B cell (primary cell): Measurements from ENCODE around the gene SLC39A1. TPM values are rescaled to one million over a fixed set of nuclear protein-coding genes. Genes with fewer than 3 reads are reported as not detected.

Experiments used
- ATAC-seq: fragments of 200-7000 bp; cut with Tn5 transposase; one replicate; pipeline ENCODE4 v1.10.0; 2021; ENCODE audit warnings: low read depth, mild to moderate bottlenecking, moderate number of reproducible peaks, moderate library complexity
- CTCF ChIA-PET: fragments of 350-600 bp; sonication (Branson Sonifier 250); formaldehyde crosslinking; loops from one replicate; lab custom pipeline; 2021; ENCODE audit warnings: antibody characterized with exemption, inconsistent platforms; lab: Charles Lee
- POLR2A ChIA-PET: fragments of 350-600 bp; sonication (Branson Sonifier 250); formaldehyde crosslinking; loops from one replicate; lab custom pipeline; 2021; ENCODE audit warnings: antibody characterized with exemption; lab: Charles Lee
- DNase-seq: peaks from one replicate; pipeline ENCODE4 v3.0.0; 2013
- H2AFZ ChIP-seq: 2 replicates; pipeline ENCODE4 v1.6.1; 2012; ENCODE audit warnings: mild to moderate bottlenecking, low read depth, low read length; ENCODE audit not compliant: insufficient read depth, poor library complexity, severe bottlenecking
- H3K27ac ChIP-seq, 2 donors: 1 replicate in 1 of 2; 2 replicates in 1 of 2; pipeline ENCODE4 v1.5.1; 2012 to 2013; ENCODE audit warnings: low read length in 2 of 2, mild to moderate bottlenecking in 2 of 2, moderate library complexity in 1 of 2
- H3K27me3 ChIP-seq, 4 experiments: fragments of 200-600 bp in 1 of 4; sonication (generic) in 1 of 4; replicated peaks in 1 of 4; 1 replicate in 2 of 4; 2 replicates in 2 of 4; pipeline versions ENCODE4 v1.6.1 to v1.7.0; 2013 to 2016; ENCODE audit warnings: low read length in 3 of 4, mild to moderate bottlenecking in 2 of 4, mixed read lengths in 1 of 4, moderate library complexity in 1 of 4; ENCODE audit not compliant: insufficient read depth in 4 of 4, control insufficient read depth in 3 of 4; ENCODE audit errors: control extremely low read depth in 1 of 4
- H3K36me3 ChIP-seq, 2 experiments: replicated peaks in 1 of 2; 1 replicate in 1 of 2; 2 replicates in 1 of 2; pipeline versions ENCODE4 v1.6.1 to v1.7.1; 2013; ENCODE audit warnings: low read length in 1 of 2; ENCODE audit not compliant: insufficient read depth in 2 of 2, control insufficient read depth in 1 of 2; ENCODE audit errors: control extremely low read depth in 1 of 2, extremely low read depth in 1 of 2
- H3K4me1 ChIP-seq, 2 donors: fragments of 200-600 bp in 1 of 2; sonication (generic) in 1 of 2; 1 replicate in 1 of 2; 2 replicates in 1 of 2; pipeline versions ENCODE4 v1.5.1 to v1.6.1; 2013 to 2017; ENCODE audit warnings: low read length in 2 of 2; ENCODE audit not compliant: control insufficient read depth in 2 of 2, insufficient read depth in 2 of 2
- H3K4me2 ChIP-seq: replicated peaks from 2 replicates; pipeline ENCODE3; 2012; ENCODE audit warnings: mild to moderate bottlenecking, low read depth, low read length; ENCODE audit not compliant: poor library complexity, severe bottlenecking
- H3K4me3 ChIP-seq, 5 experiments: fragments of 200-600 bp in 1 of 5; sonication (generic) in 1 of 5; 1 replicate in 3 of 5; 2 replicates in 2 of 5; pipeline versions ENCODE4 v1.5.1 to v1.7.0; 2011 to 2016; ENCODE audit warnings: low read length in 4 of 5, mild to moderate bottlenecking in 4 of 5, low read depth in 2 of 5, control low read depth in 1 of 5, moderate library complexity in 1 of 5; ENCODE audit not compliant: insufficient read depth in 1 of 5; ENCODE audit errors: control extremely low read depth in 1 of 5, extremely low read depth in 1 of 5
- H3K79me2 ChIP-seq: fragments of 200-600 bp; sonication (generic); one replicate; pipeline ENCODE4 v1.6.0; 2016; ENCODE audit warnings: low read length; ENCODE audit not compliant: control insufficient read depth, insufficient read depth
- H3K9ac ChIP-seq: fragments of 200-600 bp; sonication (generic); 2 replicates; pipeline ENCODE4 v1.6.1; 2017; ENCODE audit warnings: mild to moderate bottlenecking, low read length, moderate library complexity
- H3K9me3 ChIP-seq, 3 donors: one replicate each; pipeline versions ENCODE4 v1.6.1 to v1.7.1; 2013; ENCODE audit warnings: low read length in 2 of 3; ENCODE audit not compliant: control insufficient read depth in 2 of 3, insufficient read depth in 1 of 3; ENCODE audit errors: control extremely low read depth in 1 of 3
- H4K20me1 ChIP-seq: 2 replicates; pipeline ENCODE4 v1.6.0; 2012; ENCODE audit warnings: mild to moderate bottlenecking, low read length; ENCODE audit not compliant: insufficient read depth, control insufficient read depth, poor library complexity, severe bottlenecking
- H3K27ac Mint-ChIP-seq: one replicate; pipeline ENCODE4 v1.8.0; 2021; ENCODE audit warnings: mixed read lengths
- H3K27me3 Mint-ChIP-seq: one replicate; pipeline ENCODE4 v1.8.0; 2021; ENCODE audit warnings: mixed read lengths
- H3K4me1 Mint-ChIP-seq: one replicate; pipeline ENCODE4 v1.8.0; 2021; ENCODE audit warnings: mixed read lengths
- H3K4me3 Mint-ChIP-seq: one replicate; pipeline ENCODE4 v1.8.0; 2021; ENCODE audit warnings: mixed read lengths
- H3K9me3 Mint-ChIP-seq: one replicate; pipeline ENCODE4 v1.8.0; 2022; ENCODE audit warnings: mixed read lengths; ENCODE audit not compliant: insufficient read depth
- EZH2 ChIP-seq: IDR thresholded peaks from 2 replicates; pipeline ENCODE4 v1.6.1; 2012; ENCODE audit warnings: borderline replicate concordance, low read depth, mild to moderate bottlenecking, moderate library complexity, low read length; ENCODE audit not compliant: insufficient read depth, poor library complexity, severe bottlenecking
- whole genome bisulfite sequencing: methylation state at CpG from one replicate; pipeline ENCODE4 v1.1.5; 2013; ENCODE audit warnings: missing lambda C conversion rate; ENCODE audit not compliant: insufficient coverage; 5-methylcytosine and 5-hydroxymethylcytosine counted together
- intact Hi-C: fragments of 100-400 bp; cut with micrococcal nuclease; formaldehyde crosslinking; loops from one replicate; pipeline ENCODE4 v1.10.0; 2022
- polyA plus RNA-seq: library from polyadenylated mRNA; depleted of rRNA; stranded (reverse); fragments of >200 nt; gene quantifications from 2 replicates; pipeline ENCODE4 v1.2.3, GENCODE V29; 2012
- total RNA-seq, 2 donors: library from RNA; stranded (reverse); fragments of 120-200 nt in 1 of 2; gene quantifications; 1 replicate in 1 of 2; 2 replicates in 1 of 2; pipeline versions ENCODE4 v1.2.3 to v1.2.4, GENCODE V29; 2013 to 2022
- TF ChIP-seq, protein P1 (sequence below): fragments of 200-600 bp; IDR thresholded peaks from one replicate; pipeline ENCODE4 v1.8.0; 2022; ENCODE audit warnings: antibody characterized with exemption, mild to moderate bottlenecking

SLC39A1 gene
- total and polyA plus RNA-seq, 2 donors (not counting 1 experiment from before 2014, with no cell fraction given), result 19.3 to 28.1 TPM

DNA sequence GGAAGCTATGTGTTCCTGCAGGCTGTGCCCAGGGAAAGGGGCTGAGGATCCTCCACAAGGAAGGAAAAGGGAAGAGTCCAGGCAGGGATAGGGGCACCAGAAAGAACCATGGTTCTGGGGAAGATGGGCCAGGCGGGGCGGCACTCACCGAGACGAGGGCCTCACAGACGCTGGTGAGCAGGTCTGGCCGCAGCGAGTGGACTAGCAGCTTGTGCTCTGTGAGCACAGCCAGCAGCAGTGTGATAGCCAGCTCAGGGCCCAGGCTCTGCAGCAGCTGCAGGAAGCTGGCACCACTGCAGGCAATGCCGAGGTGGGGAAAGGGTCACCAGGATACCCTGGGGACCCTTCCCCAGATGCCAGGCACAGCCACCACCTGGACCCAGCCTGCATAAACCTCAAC, 22.6 kb downstream of the SLC39A1 start:
- H3K4me1 ChIP-seq, result peaks cover 17 to 31% of the 10 kb centered on the region in 2 donors
- H3K4me2 ChIP-seq, result no peak overlapping the region
- H3K27me3 Mint-ChIP-seq, result no peaks in the 10 kb centered on the region
- intact Hi-C loops, result no loop called here
- no peak for DNase-seq
- ChIA-PET POLR2A (no interaction called here), CTCF (interaction anchor here (1.3 kb wide), 1 partner anchor 26 kb away, joined by 3 read pairs; no protein-coding TSS in a partner anchor)
- no peak for TF ChIP-seq EZH2
- TF ChIP-seq, protein P1, sequence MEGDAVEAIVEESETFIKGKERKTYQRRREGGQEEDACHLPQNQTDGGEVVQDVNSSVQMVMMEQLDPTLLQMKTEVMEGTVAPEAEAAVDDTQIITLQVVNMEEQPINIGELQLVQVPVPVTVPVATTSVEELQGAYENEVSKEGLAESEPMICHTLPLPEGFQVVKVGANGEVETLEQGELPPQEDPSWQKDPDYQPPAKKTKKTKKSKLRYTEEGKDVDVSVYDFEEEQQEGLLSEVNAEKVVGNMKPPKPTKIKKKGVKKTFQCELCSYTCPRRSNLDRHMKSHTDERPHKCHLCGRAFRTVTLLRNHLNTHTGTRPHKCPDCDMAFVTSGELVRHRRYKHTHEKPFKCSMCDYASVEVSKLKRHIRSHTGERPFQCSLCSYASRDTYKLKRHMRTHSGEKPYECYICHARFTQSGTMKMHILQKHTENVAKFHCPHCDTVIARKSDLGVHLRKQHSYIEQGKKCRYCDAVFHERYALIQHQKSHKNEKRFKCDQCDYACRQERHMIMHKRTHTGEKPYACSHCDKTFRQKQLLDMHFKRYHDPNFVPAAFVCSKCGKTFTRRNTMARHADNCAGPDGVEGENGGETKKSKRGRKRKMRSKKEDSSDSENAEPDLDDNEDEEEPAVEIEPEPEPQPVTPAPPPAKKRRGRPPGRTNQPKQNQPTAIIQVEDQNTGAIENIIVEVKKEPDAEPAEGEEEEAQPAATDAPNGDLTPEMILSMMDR, result no peak
- H3K4me3 Mint-ChIP-seq, result no peak overlapping the region
- H4K20me1 ChIP-seq, result peaks cover 55% of the 10 kb centered on the region
- H3K27me3 ChIP-seq, result no peaks in the 10 kb centered on the region
- H3K79me2 ChIP-seq, result peaks cover 69% of the 10 kb centered on the region
- H3K4me3 ChIP-seq, result no peak overlapping the region
- peak overlapping the region; percentile 60 for H3K27ac Mint-ChIP-seq
- ATAC-seq, result no peak
- WGBS, result 96% methylated on average over 8 of the region's 8 CpGs
- peaks cover 35% of the 10 kb centered on the region for H3K4me1 Mint-ChIP-seq
- H3K9me3 Mint-ChIP-seq, result no peaks in the 10 kb centered on the region
- H2AFZ ChIP-seq, result no peak overlapping the region
- H3K9me3 ChIP-seq, result no peaks in the 10 kb centered on the region
- H3K9ac ChIP-seq, result no peak overlapping the region
- H3K36me3 ChIP-seq, result peaks cover 21 to 78% of the 10 kb centered on the region in 2 experiments
- H3K27ac ChIP-seq, result no peak overlapping the region

DNA sequence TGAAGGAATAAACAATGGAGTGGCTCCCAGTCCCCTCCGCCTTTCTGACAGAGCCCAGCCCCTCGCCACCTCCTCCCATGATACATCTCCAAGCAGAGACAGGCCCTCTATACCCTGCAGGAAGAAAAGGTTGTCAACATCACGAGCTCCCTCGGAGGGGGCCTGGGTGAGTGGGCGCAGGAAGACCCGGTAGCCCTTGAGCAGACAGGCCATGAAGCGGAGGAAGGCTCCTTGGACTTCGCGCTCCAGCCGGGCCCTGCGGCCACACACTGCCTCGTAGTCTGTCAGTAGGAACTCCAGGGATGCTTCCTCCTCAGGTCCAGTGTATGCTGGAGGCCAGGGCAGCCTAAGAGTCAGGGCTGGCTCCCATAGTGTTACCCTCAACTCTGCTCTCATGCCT, 23.9 kb downstream of the SLC39A1 start:
- peaks cover 64% of the 10 kb centered on the region for H4K20me1 ChIP-seq
- Mint-ChIP-seq H3K27ac (no peak overlapping the region), H3K4me1 (peaks cover 27% of the 10 kb centered on the region), H3K4me3 (no peak overlapping the region), H3K9me3 (no peaks in the 10 kb centered on the region), H3K27me3 (no peaks in the 10 kb centered on the region)
- H3K27ac ChIP-seq, result no peak overlapping the region
- TF ChIP-seq, protein P1, result no peak
- TF ChIP-seq EZH2, result no peak
- peaks cover 14 to 25% of the 10 kb centered on the region in 2 donors for H3K4me1 ChIP-seq
- no peak overlapping the region for H3K9ac ChIP-seq
- intact Hi-C loops, result no loop called here
- POLR2A ChIA-PET, result no interaction called here
- DNase-seq (no peak), ATAC-seq (no peak)
- WGBS, result 96% methylated on average over 12 of the region's 12 CpGs
- H3K4me3 ChIP-seq, result no peak overlapping the region
- H3K27me3 ChIP-seq, result no peaks in the 10 kb centered on the region
- peaks cover 21 to 91% of the 10 kb centered on the region in 2 experiments for H3K36me3 ChIP-seq
- H3K79me2 ChIP-seq, result peaks cover 70% of the 10 kb centered on the region
- no peaks in the 10 kb centered on the region for H3K9me3 ChIP-seq
- no peak overlapping the region for H2AFZ ChIP-seq
- no peak overlapping the region for H3K4me2 ChIP-seq
- CTCF ChIA-PET, result interaction anchor here (1.3 kb wide), 1 partner anchor 27 kb away, joined by 3 read pairs; no protein-coding TSS in a partner anchor
